ENCODE data around the gene ABHD14A.

GRCh38 chr3:52024765-52025452 is 50.0 kb downstream of the ABHD14A start:
- TF ChIP-seq CTCF (optimal IDR thresholded peaks at IDR 0.05 in 1 of 3, IDR thresholded peaks at IDR 0.05 in 1 of 3, conservative IDR thresholded peaks at IDR 0.05 in 1 of 3; ENCODE audit: extremely low read depth in 1 of 3, insufficient read depth in 2 of 3, low read length in 3 of 3) (no peak), EZH2 (IDR thresholded peaks at IDR 0.05; ENCODE audit: low read length) (no peak)

Data from keratinocyte (primary cell).